ENCODE data around the gene PIGA.

DNA sequence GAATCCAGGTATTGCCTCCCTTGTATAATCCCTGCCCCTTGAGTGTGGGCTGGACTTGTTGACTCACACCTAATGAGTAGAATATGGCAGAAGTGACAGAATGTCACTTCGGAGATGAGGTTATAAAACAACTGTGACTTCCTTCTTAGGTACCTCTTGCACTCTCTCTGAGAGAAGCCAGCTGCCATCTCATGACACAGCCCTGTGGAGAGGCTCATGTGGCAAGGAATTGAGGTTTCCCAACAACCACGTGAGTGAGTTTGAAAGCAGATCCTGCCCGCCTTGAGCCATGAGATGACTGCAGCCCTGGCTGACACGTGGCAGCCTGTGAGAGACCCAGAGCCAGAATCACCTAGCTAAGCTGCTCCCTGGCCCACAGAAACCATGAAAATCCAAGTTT, 33.4 kb downstream of the PIGA start:
- TF ChIP-seq CTCF (IDR thresholded peaks at IDR 0.05) (no peak), POLR2A (IDR thresholded peaks at IDR 0.05) (no peak)

All from lower leg skin (tissue), 3 donors.